Measurements from ENCODE around the gene TCFL5. TPM values are rescaled to one million over a fixed set of nuclear protein-coding genes. Genes with fewer than 3 reads are reported as not detected.

Gene TCFL5
- total and polyA plus RNA-seq, 10 of the 15 experiments (the other 5 are each of a cell fraction or from before 2014, with no cell fraction given), result 0.48 to 8.1 (median 3.8) TPM

DNA sequence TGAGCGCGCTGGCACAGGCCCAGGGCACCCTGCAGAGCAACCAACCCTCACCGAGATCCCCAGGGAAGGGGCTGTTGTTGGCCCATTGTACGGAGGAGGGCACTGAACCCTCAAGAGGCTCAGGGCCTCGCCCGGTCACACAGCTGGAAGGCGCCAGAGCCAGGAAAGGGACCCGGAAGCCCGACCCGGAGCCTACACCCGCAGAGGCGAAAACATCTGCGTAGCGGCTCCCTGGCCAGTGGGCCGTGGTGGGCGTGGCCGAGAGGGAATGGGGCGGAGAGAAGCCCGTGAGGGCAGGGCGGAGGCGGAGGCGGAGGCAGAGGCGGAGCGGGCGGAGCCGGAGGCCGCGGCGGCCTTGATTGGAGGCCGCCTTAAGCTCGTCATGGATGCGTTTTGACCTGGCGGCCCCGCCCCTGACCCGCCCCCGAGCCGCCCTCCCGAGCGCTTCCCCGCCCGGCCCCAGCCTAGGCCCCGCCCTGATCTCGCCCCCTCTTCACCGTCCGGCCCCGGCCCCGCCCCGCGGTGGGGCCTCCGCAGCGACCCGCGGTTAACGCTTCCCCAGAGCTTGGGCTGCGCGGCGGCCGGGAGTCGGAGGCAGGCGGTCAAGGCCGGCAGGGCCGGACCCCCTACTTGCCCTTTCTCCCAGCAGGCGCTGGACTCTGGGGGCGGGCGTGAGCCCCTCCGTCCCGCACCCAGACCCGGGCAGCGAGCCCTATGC lies 67.5 kb downstream of the TCFL5 start (continued):
- TF ChIP-seq E2F4 (IDR thresholded peaks at IDR 0.05; ENCODE audit: low read depth, low read length) (no peak), HCFC1 (IDR thresholded peaks at IDR 0.05; ENCODE audit: low read length) (no peak), CREB1 (IDR thresholded peaks at IDR 0.05; ENCODE audit: low read depth) (peak; percentile 54; the same call in 1 of the 2 replicates), MEF2B (IDR thresholded peaks at IDR 0.05; ENCODE audit: partially characterized antibody, poor library complexity, severe bottlenecking) (peak; percentile 51), RAD21 (IDR thresholded peaks at IDR 0.05; ENCODE audit: insufficient read depth, low read depth, low read length) (no peak), RFX5 (IDR thresholded peaks at IDR 0.05; ENCODE audit: low read depth, low read length) (peak; percentile 47; the same call in 1 of the 2 replicates), KLF5 (IDR thresholded peaks at IDR 0.05; ENCODE audit: partially characterized antibody) (peak; percentile 55), TCF3 (IDR thresholded peaks at IDR 0.05; ENCODE audit: borderline replicate concordance, insufficient read depth, low read depth, low read length) (peak; percentile 71; the same call in 1 of the 2 replicates), SP1 (IDR thresholded peaks at IDR 0.05; ENCODE audit: low read depth, low read length) (peak; percentile 93), STAT1 (conservative IDR thresholded peaks at IDR 0.05) (0 out of 2 replicates have a peak, but pooled peaks have one; percentile 54), POU2F2 (IDR thresholded peaks at IDR 0.05; ENCODE audit: borderline replicate concordance, low read depth, low read length) (peak; percentile 58; the same call in 1 of the 3 replicates), DPF2 (IDR thresholded peaks at IDR 0.05) (peak; percentile 9; the same call in 1 of the 2 replicates), FOS (IDR thresholded peaks at IDR 0.05; ENCODE audit: borderline replicate concordance, extremely low read depth, insufficient read length) (no peak), ZNF217 (IDR thresholded peaks at IDR 0.05) (no peak), NFYB (IDR thresholded peaks at IDR 0.05; ENCODE audit: insufficient read depth, low read depth, low read length) (peak; percentile 65; the same call in 1 of the 2 replicates), ZBTB11 (CRISPR knock-in tag; IDR thresholded peaks at IDR 0.05) (no peak), BHLHE40 (IDR thresholded peaks at IDR 0.05; ENCODE audit: borderline replicate concordance in 1 of 2, low read depth in 2 of 2, low read length in 1 of 2) (peak in 1 of 2 experiments; percentile 60; a peak in 1 of 4 replicates), IKZF1 (conservative IDR thresholded peaks at IDR 0.05) (peak; percentile 38; the same call in 1 of the 2 replicates)
- TF ChIP-seq, protein P1, sequence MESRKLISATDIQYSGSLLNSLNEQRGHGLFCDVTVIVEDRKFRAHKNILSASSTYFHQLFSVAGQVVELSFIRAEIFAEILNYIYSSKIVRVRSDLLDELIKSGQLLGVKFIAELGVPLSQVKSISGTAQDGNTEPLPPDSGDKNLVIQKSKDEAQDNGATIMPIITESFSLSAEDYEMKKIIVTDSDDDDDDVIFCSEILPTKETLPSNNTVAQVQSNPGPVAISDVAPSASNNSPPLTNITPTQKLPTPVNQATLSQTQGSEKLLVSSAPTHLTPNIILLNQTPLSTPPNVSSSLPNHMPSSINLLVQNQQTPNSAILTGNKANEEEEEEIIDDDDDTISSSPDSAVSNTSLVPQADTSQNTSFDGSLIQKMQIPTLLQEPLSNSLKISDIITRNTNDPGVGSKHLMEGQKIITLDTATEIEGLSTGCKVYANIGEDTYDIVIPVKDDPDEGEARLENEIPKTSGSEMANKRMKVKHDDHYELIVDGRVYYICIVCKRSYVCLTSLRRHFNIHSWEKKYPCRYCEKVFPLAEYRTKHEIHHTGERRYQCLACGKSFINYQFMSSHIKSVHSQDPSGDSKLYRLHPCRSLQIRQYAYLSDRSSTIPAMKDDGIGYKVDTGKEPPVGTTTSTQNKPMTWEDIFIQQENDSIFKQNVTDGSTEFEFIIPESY (IDR thresholded peaks at IDR 0.05), result no peak
- TF ChIP-seq, protein P2, sequence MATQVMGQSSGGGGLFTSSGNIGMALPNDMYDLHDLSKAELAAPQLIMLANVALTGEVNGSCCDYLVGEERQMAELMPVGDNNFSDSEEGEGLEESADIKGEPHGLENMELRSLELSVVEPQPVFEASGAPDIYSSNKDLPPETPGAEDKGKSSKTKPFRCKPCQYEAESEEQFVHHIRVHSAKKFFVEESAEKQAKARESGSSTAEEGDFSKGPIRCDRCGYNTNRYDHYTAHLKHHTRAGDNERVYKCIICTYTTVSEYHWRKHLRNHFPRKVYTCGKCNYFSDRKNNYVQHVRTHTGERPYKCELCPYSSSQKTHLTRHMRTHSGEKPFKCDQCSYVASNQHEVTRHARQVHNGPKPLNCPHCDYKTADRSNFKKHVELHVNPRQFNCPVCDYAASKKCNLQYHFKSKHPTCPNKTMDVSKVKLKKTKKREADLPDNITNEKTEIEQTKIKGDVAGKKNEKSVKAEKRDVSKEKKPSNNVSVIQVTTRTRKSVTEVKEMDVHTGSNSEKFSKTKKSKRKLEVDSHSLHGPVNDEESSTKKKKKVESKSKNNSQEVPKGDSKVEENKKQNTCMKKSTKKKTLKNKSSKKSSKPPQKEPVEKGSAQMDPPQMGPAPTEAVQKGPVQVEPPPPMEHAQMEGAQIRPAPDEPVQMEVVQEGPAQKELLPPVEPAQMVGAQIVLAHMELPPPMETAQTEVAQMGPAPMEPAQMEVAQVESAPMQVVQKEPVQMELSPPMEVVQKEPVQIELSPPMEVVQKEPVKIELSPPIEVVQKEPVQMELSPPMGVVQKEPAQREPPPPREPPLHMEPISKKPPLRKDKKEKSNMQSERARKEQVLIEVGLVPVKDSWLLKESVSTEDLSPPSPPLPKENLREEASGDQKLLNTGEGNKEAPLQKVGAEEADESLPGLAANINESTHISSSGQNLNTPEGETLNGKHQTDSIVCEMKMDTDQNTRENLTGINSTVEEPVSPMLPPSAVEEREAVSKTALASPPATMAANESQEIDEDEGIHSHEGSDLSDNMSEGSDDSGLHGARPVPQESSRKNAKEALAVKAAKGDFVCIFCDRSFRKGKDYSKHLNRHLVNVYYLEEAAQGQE (IDR thresholded peaks at IDR 0.05; ENCODE audit: low read depth, low read length), result no peak
